Smooth muscle cell (in vitro differentiated cells): ENCODE results near the gene OSBP2. TPM values are rescaled to one million over a fixed set of nuclear protein-coding genes. Genes with fewer than 3 reads are reported as not detected.

Experiments used
- DNase-seq: peaks from one replicate; lab custom pipeline; 2025; ENCODE audit not compliant: unreplicated experiment; lab: John Stamatoyannopoulos, UW
- H2AFZ ChIP-seq: fragments of 200-600 bp; sonication (generic); 2 replicates; pipeline ENCODE4 v1.6.0; 2016; ENCODE audit warnings: antibody characterized with exemption, low read depth, mild to moderate bottlenecking
- H3F3A ChIP-seq: fragments of 200-600 bp; sonication (generic); 2 replicates; pipeline ENCODE4 v1.6.0; 2017; ENCODE audit warnings: antibody characterized with exemption, low read depth
- H3K27ac ChIP-seq: fragments of 200-600 bp; sonication (generic); 2 replicates; pipeline ENCODE4 v1.5.1; 2016; ENCODE audit warnings: low read depth, mild to moderate bottlenecking
- H3K27me3 ChIP-seq: fragments of 200-600 bp; sonication (generic); 2 replicates; pipeline ENCODE4 v1.6.1; 2016; ENCODE audit warnings: low read depth, mild to moderate bottlenecking
- H3K36me3 ChIP-seq: fragments of 200-600 bp; sonication (generic); 2 replicates; pipeline ENCODE4 v1.5.1; 2016; ENCODE audit warnings: low read depth
- H3K4me1 ChIP-seq: fragments of 200-600 bp; sonication (generic); 2 replicates; pipeline ENCODE4 v1.5.1; 2016; ENCODE audit warnings: low read depth
- H3K4me2 ChIP-seq: fragments of 200-600 bp; sonication (generic); 2 replicates; pipeline ENCODE4 v1.6.0; 2016; ENCODE audit warnings: mild to moderate bottlenecking
- H3K4me3 ChIP-seq: fragments of 200-600 bp; sonication (generic); 2 replicates; pipeline ENCODE4 v1.5.1; 2016; ENCODE audit warnings: mild to moderate bottlenecking
- H3K79me2 ChIP-seq: fragments of 200-600 bp; sonication (generic); 2 replicates; pipeline ENCODE4 v1.6.0; 2016; ENCODE audit warnings: low read depth, mild to moderate bottlenecking
- H3K9ac ChIP-seq: fragments of 200-600 bp; sonication (generic); 2 replicates; pipeline ENCODE4 v1.6.0; 2016; ENCODE audit warnings: low read depth
- H3K9me3 ChIP-seq: fragments of 200-600 bp; sonication (generic); replicated peaks from 2 replicates; pipeline ENCODE4 v1.5.1; 2016; ENCODE audit warnings: low read depth
- H4K20me1 ChIP-seq: fragments of 200-600 bp; sonication (generic); 2 replicates; pipeline ENCODE4 v1.6.0; 2016; ENCODE audit warnings: low read depth
- CTCF ChIP-seq: fragments of 200-600 bp; sonication (generic); IDR thresholded peaks from 2 replicates; pipeline ENCODE4 v1.5.1; 2017; ENCODE audit warnings: borderline replicate concordance, mild to moderate bottlenecking, antibody characterized with exemption; ENCODE audit not compliant: insufficient read depth, poor library complexity, severe bottlenecking
- WGBS: methylation state at CpG from one replicate; pipeline ENCODE4 v1.1.7; 2016; ENCODE audit warnings: low lambda C conversion rate; 5-methylcytosine and 5-hydroxymethylcytosine counted together
- polyA plus RNA-seq: library from polyadenylated mRNA; unstranded; fragments of >200 nt; fragmentation: Nextera tagmentation; extraction: Ambion mirVana; gene quantifications from 2 replicates; pipeline ENCODE4 v1.2.1, GENCODE V29; 2016
- total RNA-seq: library from RNA; depleted of rRNA; stranded (reverse); fragments of >200 nt; gene quantifications from 2 replicates; pipeline ENCODE4 v1.2.3, GENCODE V29; 2014

The OSBP2 gene
- total and polyA plus RNA-seq, 2 experiments from 2014 or later, result 4.6 to 4.9 TPM

- Histone ChIP-seq H3K27ac (no peak overlapping the region), H3K79me2 (no peaks in the 10 kb centered on the region), H3K4me1 (no peaks in the 10 kb centered on the region), H3K9ac (no peak overlapping the region), H4K20me1 (no peaks in the 10 kb centered on the region), H3F3A (no peaks in the 10 kb centered on the region), H3K27me3 (peaks cover 39% of the 10 kb centered on the region), H3K36me3 (no peaks in the 10 kb centered on the region), H3K9me3 (no peaks in the 10 kb centered on the region), H3K4me2 (no peak overlapping the region), H2AFZ (no peak overlapping the region), H3K4me3 (no peak overlapping the region)
- WGBS, result 93% methylated on average over 14 of the region's 14 CpGs
- no peak for TF ChIP-seq CTCF
- no peak for DNase-seq
Observed at GRCh38 chr22:30828187-30829155, 133.8 kb downstream of the OSBP2 start.

- TF ChIP-seq CTCF, result no peak
- no peaks in the 10 kb centered on the region for H3F3A ChIP-seq
- no peaks in the 10 kb centered on the region for H3K9me3 ChIP-seq
- no peaks in the 10 kb centered on the region for H3K4me1 ChIP-seq
- H4K20me1 ChIP-seq, result no peaks in the 10 kb centered on the region
- H2AFZ ChIP-seq, result no peak overlapping the region
- no peaks in the 10 kb centered on the region for H3K79me2 ChIP-seq
- no peak overlapping the region for H3K4me2 ChIP-seq
- H3K36me3 ChIP-seq, result no peaks in the 10 kb centered on the region
- WGBS, result 91% methylated on average over 12 of the region's 12 CpGs
- no peak overlapping the region for H3K27ac ChIP-seq
- H3K27me3 ChIP-seq, result peaks cover 23% of the 10 kb centered on the region
- no peak for DNase-seq
- no peak overlapping the region for H3K4me3 ChIP-seq
- no peak overlapping the region for H3K9ac ChIP-seq
Observed at GRCh38 chr22:30829901-30830550, 135.4 kb downstream of the OSBP2 start.

GRCh38 chr22:30830907-30831306, 136.2 kb downstream of the OSBP2 start:
- H3K4me1 ChIP-seq, result no peaks in the 10 kb centered on the region
- no peaks in the 10 kb centered on the region for H3K36me3 ChIP-seq
- no peak overlapping the region for H3K4me3 ChIP-seq
- H3K27ac ChIP-seq, result no peak overlapping the region
- no peaks in the 10 kb centered on the region for H3K79me2 ChIP-seq
- no peak for TF ChIP-seq CTCF
- no peak overlapping the region for H2AFZ ChIP-seq
- WGBS, result 66% methylated on average over 7 of the region's 7 CpGs
- no peaks in the 10 kb centered on the region for H3F3A ChIP-seq
- H3K9me3 ChIP-seq, result no peaks in the 10 kb centered on the region
- DNase-seq, result no peak
- no peak overlapping the region for H3K4me2 ChIP-seq
- no peaks in the 10 kb centered on the region for H4K20me1 ChIP-seq
- no peak overlapping the region for H3K9ac ChIP-seq
- H3K27me3 ChIP-seq, result peaks cover 14% of the 10 kb centered on the region
